Loucy (cell line): ENCODE data around the gene PTPRN2.

Source experiments
- H2AFZ ChIP-seq: fragments of 200-600 bp; sonication (generic); 2 replicates; pipeline ENCODE4 v1.6.0; 2016; ENCODE audit warnings: antibody characterized with exemption, mild to moderate bottlenecking, low read length, moderate library complexity
- H3F3A ChIP-seq: fragments of 200-600 bp; 2 replicates; pipeline ENCODE4 v1.6.0; 2016; ENCODE audit warnings: antibody characterized with exemption, low read depth, mild to moderate bottlenecking
- H3K27me3 ChIP-seq: fragments of 200-600 bp; sonication (generic); 2 replicates; pipeline ENCODE4 v1.6.1; 2014; ENCODE audit warnings: low read length, mild to moderate bottlenecking; ENCODE audit not compliant: insufficient read depth, poor library complexity, severe bottlenecking
- H3K36me3 ChIP-seq: fragments of 200-600 bp; sonication (generic); 2 replicates; pipeline ENCODE4 v1.6.1; 2016; ENCODE audit warnings: low read length; ENCODE audit not compliant: insufficient read depth
- H3K4me1 ChIP-seq: fragments of 200-600 bp; sonication (generic); 2 replicates; pipeline ENCODE4 v1.5.1; 2014; ENCODE audit warnings: low read length, mild to moderate bottlenecking; ENCODE audit not compliant: insufficient read depth, poor library complexity, severe bottlenecking
- H3K4me2 ChIP-seq: fragments of 200-600 bp; sonication (generic); 2 replicates; pipeline ENCODE4 v1.6.0; 2014; ENCODE audit warnings: antibody characterized with exemption, low read length, low read depth, mild to moderate bottlenecking; ENCODE audit not compliant: poor library complexity, severe bottlenecking
- H3K4me3 ChIP-seq: fragments of 200-600 bp; sonication (generic); 2 replicates; pipeline ENCODE4 v1.5.1; 2014; ENCODE audit warnings: low read length, mild to moderate bottlenecking, mixed read lengths; ENCODE audit not compliant: poor library complexity, severe bottlenecking
- H3K79me2 ChIP-seq: fragments of 200-600 bp; sonication (generic); 2 replicates; pipeline ENCODE4 v1.6.1; 2014; ENCODE audit warnings: low read length; ENCODE audit not compliant: insufficient read depth
- H3K9ac ChIP-seq: fragments of 200-600 bp; sonication (generic); 2 replicates; pipeline ENCODE4 v1.6.0; 2014; ENCODE audit warnings: mild to moderate bottlenecking, low read depth, low read length, moderate library complexity; ENCODE audit not compliant: poor library complexity, severe bottlenecking
- H3K9me2 ChIP-seq: fragments of 200-600 bp; sonication (generic); replicated peaks from 2 replicates; pipeline ENCODE4 v1.6.1; 2016; ENCODE audit warnings: low read depth, low read length, mixed read lengths
- H3K9me3 ChIP-seq: fragments of 200-600 bp; sonication (generic); 2 replicates; pipeline ENCODE4 v1.6.1; 2014; ENCODE audit warnings: mild to moderate bottlenecking, antibody characterized with exemption, low read length, low read depth; ENCODE audit not compliant: insufficient read depth
- H4K20me1 ChIP-seq: fragments of 200-600 bp; sonication (generic); 2 replicates; pipeline ENCODE4 v1.6.0; 2014; ENCODE audit warnings: antibody characterized with exemption, low read length, mild to moderate bottlenecking; ENCODE audit not compliant: insufficient read depth, poor library complexity, severe bottlenecking
- EZH2phosphoT487 ChIP-seq: fragments of 200-600 bp; IDR thresholded peaks from 2 replicates; pipeline ENCODE4 v1.6.1; 2018; ENCODE audit warnings: antibody characterized with exemption, mild to moderate bottlenecking, moderate library complexity, borderline replicate concordance
- TF ChIP-seq, protein P1 (sequence below): fragments of 200-600 bp; sonication (generic); conservative IDR thresholded peaks from 2 replicates; pipeline ENCODE4 v1.5.1; 2014; ENCODE audit warnings: mild to moderate bottlenecking, antibody characterized with exemption, low read length

The PTPRN2 gene

DNA sequence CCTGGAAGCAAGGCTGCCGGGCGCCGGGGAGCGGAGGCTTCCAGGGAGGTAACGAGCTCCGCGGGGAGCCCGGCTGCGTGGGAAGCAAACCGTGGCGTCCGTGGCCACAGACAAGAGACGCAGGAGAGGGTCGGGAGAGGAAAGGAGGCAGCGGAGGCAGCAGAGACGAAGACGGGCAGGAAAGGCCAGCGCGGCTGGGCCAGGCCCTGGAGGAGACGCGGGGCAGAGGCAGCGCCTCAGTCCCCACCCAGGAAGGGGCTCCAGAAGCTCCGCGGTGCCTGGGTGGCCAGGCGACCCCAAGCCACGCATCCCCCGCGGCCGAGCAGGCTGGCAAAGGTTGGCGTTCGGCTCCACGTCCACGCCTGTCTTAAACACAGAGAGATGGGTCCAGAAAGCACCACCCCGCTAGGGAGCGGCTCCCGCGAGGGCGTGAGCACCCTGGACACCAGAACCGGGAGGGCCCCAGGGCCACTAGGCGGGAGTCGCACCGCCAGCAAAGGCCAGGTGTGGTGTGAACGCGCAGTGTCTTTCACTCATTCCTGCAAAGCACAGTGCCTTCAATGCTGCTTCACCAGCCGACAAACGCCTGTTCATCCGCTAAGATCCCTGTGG is 97.3 kb downstream of the PTPRN2 start:
- Histone ChIP-seq H3K79me2 (no peaks in the 10 kb centered on the region), H3F3A (no peaks in the 10 kb centered on the region), H3K36me3 (no peaks in the 10 kb centered on the region), H3K4me2 (no peak overlapping the region), H3K9me3 (peaks cover 9% of the 10 kb centered on the region; the same call in 1 of the 2 replicates), H3K9me2 (no peaks in the 10 kb centered on the region), H3K4me3 (no peak overlapping the region), H2AFZ (no peak overlapping the region), H3K4me1 (no peaks in the 10 kb centered on the region), H4K20me1 (no peaks in the 10 kb centered on the region), H3K27me3 (no peaks in the 10 kb centered on the region), H3K9ac (no peak overlapping the region)
- TF ChIP-seq, protein P1, sequence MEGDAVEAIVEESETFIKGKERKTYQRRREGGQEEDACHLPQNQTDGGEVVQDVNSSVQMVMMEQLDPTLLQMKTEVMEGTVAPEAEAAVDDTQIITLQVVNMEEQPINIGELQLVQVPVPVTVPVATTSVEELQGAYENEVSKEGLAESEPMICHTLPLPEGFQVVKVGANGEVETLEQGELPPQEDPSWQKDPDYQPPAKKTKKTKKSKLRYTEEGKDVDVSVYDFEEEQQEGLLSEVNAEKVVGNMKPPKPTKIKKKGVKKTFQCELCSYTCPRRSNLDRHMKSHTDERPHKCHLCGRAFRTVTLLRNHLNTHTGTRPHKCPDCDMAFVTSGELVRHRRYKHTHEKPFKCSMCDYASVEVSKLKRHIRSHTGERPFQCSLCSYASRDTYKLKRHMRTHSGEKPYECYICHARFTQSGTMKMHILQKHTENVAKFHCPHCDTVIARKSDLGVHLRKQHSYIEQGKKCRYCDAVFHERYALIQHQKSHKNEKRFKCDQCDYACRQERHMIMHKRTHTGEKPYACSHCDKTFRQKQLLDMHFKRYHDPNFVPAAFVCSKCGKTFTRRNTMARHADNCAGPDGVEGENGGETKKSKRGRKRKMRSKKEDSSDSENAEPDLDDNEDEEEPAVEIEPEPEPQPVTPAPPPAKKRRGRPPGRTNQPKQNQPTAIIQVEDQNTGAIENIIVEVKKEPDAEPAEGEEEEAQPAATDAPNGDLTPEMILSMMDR, result no peak
- TF ChIP-seq EZH2phosphoT487, result no peak

- Histone ChIP-seq H3K79me2 (no peaks in the 10 kb centered on the region), H3K4me3 (no peak overlapping the region), H3K9me2 (no peaks in the 10 kb centered on the region), H4K20me1 (no peaks in the 10 kb centered on the region), H3K27me3 (no peaks in the 10 kb centered on the region), H3K36me3 (no peaks in the 10 kb centered on the region), H3K9ac (no peak overlapping the region), H3K4me2 (no peak overlapping the region), H3F3A (no peaks in the 10 kb centered on the region), H3K9me3 (peaks cover 9% of the 10 kb centered on the region; the same call in 1 of the 2 replicates), H2AFZ (no peak overlapping the region), H3K4me1 (no peaks in the 10 kb centered on the region)
- TF ChIP-seq, protein P1, result no peak
- no peak for TF ChIP-seq EZH2phosphoT487
Observed at GRCh38 chr7:158489462-158490155, 98.0 kb downstream of the PTPRN2 start.

DNA sequence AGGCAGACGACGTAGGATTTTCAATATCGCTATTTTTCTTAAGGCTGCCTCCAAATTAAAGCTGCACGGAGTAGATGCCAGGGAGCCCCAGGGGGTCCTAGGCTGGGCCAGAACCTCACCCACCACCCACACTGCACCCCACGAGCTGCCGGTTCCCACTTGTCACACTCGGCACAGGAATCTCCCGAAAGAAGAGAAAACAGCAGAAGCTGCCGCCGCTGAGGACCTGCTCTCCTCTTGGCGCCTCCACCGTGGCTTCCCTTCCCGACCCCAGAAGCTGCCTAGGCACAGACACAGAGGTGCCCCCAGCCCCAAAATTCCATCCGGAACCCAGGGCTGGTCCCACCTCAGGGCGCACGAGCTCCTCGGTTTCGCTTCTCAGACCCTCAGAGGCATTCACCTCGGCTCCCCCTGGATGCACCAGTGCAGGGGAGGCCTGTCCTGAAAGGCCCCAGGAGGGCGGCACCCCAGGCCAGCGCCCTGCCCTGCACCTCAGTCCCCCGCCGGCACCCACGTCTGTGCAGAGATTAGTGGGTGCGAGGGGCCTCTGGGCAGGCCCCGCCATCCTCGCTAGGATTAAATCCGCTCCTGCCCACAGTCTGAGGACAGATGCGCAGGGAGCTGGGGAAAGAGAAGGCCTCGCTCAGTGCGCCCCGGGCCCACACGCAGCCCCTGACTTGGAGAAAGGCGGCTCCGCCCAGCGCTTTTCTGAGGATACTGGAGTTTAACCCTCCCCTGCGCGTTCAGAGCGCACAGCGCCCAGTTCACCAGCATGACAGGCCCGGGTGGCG is 99.2 kb downstream of the PTPRN2 start:
- H3K4me1 ChIP-seq, result no peaks in the 10 kb centered on the region

More for the DNA sequence above, 99.2 kb downstream of the PTPRN2 start:
- H3K4me3 ChIP-seq, result no peak overlapping the region
- H3K27me3 ChIP-seq, result no peaks in the 10 kb centered on the region
- H4K20me1 ChIP-seq, result no peaks in the 10 kb centered on the region
- no peaks in the 10 kb centered on the region for H3K79me2 ChIP-seq
- no peak overlapping the region for H2AFZ ChIP-seq
- no peak overlapping the region for H3K4me2 ChIP-seq
- TF ChIP-seq EZH2phosphoT487, result no peak
- TF ChIP-seq, protein P1, result no peak
- H3K9ac ChIP-seq, result no peak overlapping the region
- no peaks in the 10 kb centered on the region for H3K36me3 ChIP-seq
- H3K9me3 ChIP-seq, result peaks cover 12% of the 10 kb centered on the region; the same call in 1 of the 2 replicates
- no peaks in the 10 kb centered on the region for H3K9me2 ChIP-seq
- no peaks in the 10 kb centered on the region for H3F3A ChIP-seq
